ENCODE measurements around the gene MCIDAS.

DNA sequence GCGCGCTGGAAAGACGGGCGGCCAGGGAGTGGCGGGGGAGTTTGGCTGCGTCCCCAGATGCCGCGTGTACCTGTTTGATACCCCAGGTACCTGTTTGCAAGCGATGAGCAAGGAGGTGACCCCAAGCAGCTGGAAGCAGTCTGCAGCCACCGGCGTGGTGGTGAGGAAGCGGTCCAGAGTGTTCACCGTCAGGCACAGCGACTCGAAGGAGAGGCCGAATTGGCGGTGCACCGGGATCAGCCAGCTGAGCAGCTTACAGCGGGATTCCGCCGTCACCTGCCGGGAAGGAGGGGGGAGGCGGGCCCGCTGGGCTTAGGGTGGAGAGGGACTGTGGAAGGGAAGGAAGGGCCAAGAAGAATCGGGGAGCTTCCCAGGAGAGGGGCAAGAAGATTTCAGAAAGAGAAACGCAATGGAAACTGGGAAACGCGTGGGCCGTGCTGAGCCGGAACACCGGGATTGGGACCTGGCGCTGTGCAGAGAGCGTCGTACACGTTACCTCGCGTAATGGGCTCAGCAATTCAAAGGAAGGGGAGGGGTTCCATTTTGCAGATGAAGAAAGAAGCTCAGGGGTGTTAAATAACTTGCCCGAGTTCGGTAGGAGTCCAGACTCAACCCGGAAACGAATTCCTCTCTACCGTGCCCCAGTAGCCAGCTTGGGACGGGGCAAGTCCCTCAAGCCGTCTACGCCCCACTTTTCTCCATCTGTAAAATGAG lies 5.3 kb upstream of the MCIDAS start:
- TF ChIP-seq EZH2phosphoT487 (IDR thresholded peaks at IDR 0.05; ENCODE audit: borderline replicate concordance, low read depth, low read length): no peak
- TF ChIP-seq, protein P1, sequence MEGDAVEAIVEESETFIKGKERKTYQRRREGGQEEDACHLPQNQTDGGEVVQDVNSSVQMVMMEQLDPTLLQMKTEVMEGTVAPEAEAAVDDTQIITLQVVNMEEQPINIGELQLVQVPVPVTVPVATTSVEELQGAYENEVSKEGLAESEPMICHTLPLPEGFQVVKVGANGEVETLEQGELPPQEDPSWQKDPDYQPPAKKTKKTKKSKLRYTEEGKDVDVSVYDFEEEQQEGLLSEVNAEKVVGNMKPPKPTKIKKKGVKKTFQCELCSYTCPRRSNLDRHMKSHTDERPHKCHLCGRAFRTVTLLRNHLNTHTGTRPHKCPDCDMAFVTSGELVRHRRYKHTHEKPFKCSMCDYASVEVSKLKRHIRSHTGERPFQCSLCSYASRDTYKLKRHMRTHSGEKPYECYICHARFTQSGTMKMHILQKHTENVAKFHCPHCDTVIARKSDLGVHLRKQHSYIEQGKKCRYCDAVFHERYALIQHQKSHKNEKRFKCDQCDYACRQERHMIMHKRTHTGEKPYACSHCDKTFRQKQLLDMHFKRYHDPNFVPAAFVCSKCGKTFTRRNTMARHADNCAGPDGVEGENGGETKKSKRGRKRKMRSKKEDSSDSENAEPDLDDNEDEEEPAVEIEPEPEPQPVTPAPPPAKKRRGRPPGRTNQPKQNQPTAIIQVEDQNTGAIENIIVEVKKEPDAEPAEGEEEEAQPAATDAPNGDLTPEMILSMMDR (conservative IDR thresholded peaks at IDR 0.05; ENCODE audit: low read length): no peak

Measured in OCI-LY7 (cell line).